ENCODE results near the gene SLX9. TPM values are rescaled to one million over a fixed set of nuclear protein-coding genes. Genes with fewer than 3 reads are reported as not detected.

SLX9 gene
- total and polyA plus RNA-seq, 2 donors (not counting 1 experiment from before 2014, with no cell fraction given) = 11.7 to 15.9 TPM

GRCh38 chr21:44957047-44957831 is 17.4 kb downstream of the SLX9 start:
- intact Hi-C loops (cut with micrococcal nuclease) = no loop called here
- H3K36me3 ChIP-seq (replicated peaks in 1 of 2; ENCODE audit: control extremely low read depth in 1 of 2, control insufficient read depth in 1 of 2, extremely low read depth in 1 of 2, insufficient read depth in 2 of 2, low read length in 1 of 2) = peaks cover 0 to 44% of the 10 kb centered on the region in 2 experiments
- Mint-ChIP-seq H3K4me3 (no peak overlapping the region), H3K27ac (no peak overlapping the region), H3K27me3 (no peaks in the 10 kb centered on the region), H3K9me3 (ENCODE audit: insufficient read depth) (no peaks in the 10 kb centered on the region), H3K4me1 (peaks cover 11% of the 10 kb centered on the region)
- DNase-seq = no peak
- peaks cover 68% of the 10 kb centered on the region for H4K20me1 ChIP-seq (ENCODE audit: control insufficient read depth, insufficient read depth, low read length, poor library complexity, severe bottlenecking)
- CTCF ChIA-PET = interaction anchor here (0.5 to 16.3 kb wide), 4 partner anchors 171 to 351 kb away, joined by 4 to 423 read pairs (median 34); no protein-coding TSS in a partner anchor
- H3K9ac ChIP-seq (ENCODE audit: low read length) = no peak overlapping the region
- H3K9me3 ChIP-seq (ENCODE audit: control extremely low read depth in 1 of 3, control insufficient read depth in 2 of 3, insufficient read depth in 1 of 3, low read length in 2 of 3) = no peaks in the 10 kb centered on the region
- H3K4me1 ChIP-seq (ENCODE audit: control insufficient read depth in 2 of 2, insufficient read depth in 2 of 2, low read length in 2 of 2) = peaks cover 8 to 10% of the 10 kb centered on the region in 2 donors
- no peak overlapping the region for H2AFZ ChIP-seq (ENCODE audit: insufficient read depth, low read depth, low read length, poor library complexity, severe bottlenecking)
- no peak overlapping the region for H3K4me2 ChIP-seq (replicated peaks; ENCODE audit: low read depth, low read length, poor library complexity, severe bottlenecking)
- H3K27ac ChIP-seq (ENCODE audit: low read length in 2 of 2) = no peak overlapping the region
- TF ChIP-seq EZH2 (IDR thresholded peaks at IDR 0.05; ENCODE audit: borderline replicate concordance, insufficient read depth, low read depth, low read length, poor library complexity, severe bottlenecking) = no peak
- ATAC-seq (ENCODE audit: low read depth) = no peak
- H3K27me3 ChIP-seq (replicated peaks in 1 of 4; ENCODE audit: control extremely low read depth in 1 of 4, control insufficient read depth in 3 of 4, insufficient read depth in 4 of 4, low read length in 3 of 4) = no peaks in the 10 kb centered on the region
- 91% methylated on average over 21 of the region's 22 CpGs for WGBS (ENCODE audit: insufficient coverage)
- H3K4me3 ChIP-seq (ENCODE audit: control extremely low read depth in 1 of 5, extremely low read depth in 1 of 5, insufficient read depth in 1 of 5, low read depth in 2 of 5, low read length in 4 of 5) = no peak overlapping the region
- POLR2A ChIA-PET = no interaction called here
- peaks cover 66% of the 10 kb centered on the region for H3K79me2 ChIP-seq (ENCODE audit: control insufficient read depth, insufficient read depth, low read length)

- POLR2A ChIA-PET = no interaction called here
- CTCF ChIA-PET = interaction anchor here (0.5 to 9.6 kb wide), 4 partner anchors 8 to 352 kb away, joined by 3 to 62 read pairs (median 4); no protein-coding TSS in a partner anchor
- peaks cover 65% of the 10 kb centered on the region for H3K79me2 ChIP-seq (ENCODE audit: control insufficient read depth, insufficient read depth, low read length)
Measured at GRCh38 chr21:44957901-44958451, 18.1 kb downstream of the SLX9 start.

More at GRCh38 chr21:44957901-44958451, 18.1 kb downstream of the SLX9 start:
- TF ChIP-seq EZH2 (IDR thresholded peaks at IDR 0.05; ENCODE audit: borderline replicate concordance, insufficient read depth, low read depth, low read length, poor library complexity, severe bottlenecking) = no peak
- Histone ChIP-seq H3K27ac (ENCODE audit: low read length in 2 of 2) (no peak overlapping the region), H2AFZ (ENCODE audit: insufficient read depth, low read depth, low read length, poor library complexity, severe bottlenecking) (no peak overlapping the region), H3K9me3 (ENCODE audit: control extremely low read depth in 1 of 3, control insufficient read depth in 2 of 3, insufficient read depth in 1 of 3, low read length in 2 of 3) (no peaks in the 10 kb centered on the region), H3K4me2 (replicated peaks; ENCODE audit: low read depth, low read length, poor library complexity, severe bottlenecking) (no peak overlapping the region), H3K4me1 (ENCODE audit: control insufficient read depth in 2 of 2, insufficient read depth in 2 of 2, low read length in 2 of 2) (peaks cover under 1 to 3% of the 10 kb centered on the region in 2 donors), H3K9ac (ENCODE audit: low read length) (no peak overlapping the region), H3K36me3 (replicated peaks in 1 of 2; ENCODE audit: control extremely low read depth in 1 of 2, control insufficient read depth in 1 of 2, extremely low read depth in 1 of 2, insufficient read depth in 2 of 2, low read length in 1 of 2) (peaks cover 0 to 44% of the 10 kb centered on the region in 2 experiments), H3K4me3 (ENCODE audit: control extremely low read depth in 1 of 5, extremely low read depth in 1 of 5, insufficient read depth in 1 of 5, low read depth in 2 of 5, low read length in 4 of 5) (no peak overlapping the region), H3K27me3 (replicated peaks in 1 of 4; ENCODE audit: control extremely low read depth in 1 of 4, control insufficient read depth in 3 of 4, insufficient read depth in 4 of 4, low read length in 3 of 4) (no peaks in the 10 kb centered on the region), H4K20me1 (ENCODE audit: control insufficient read depth, insufficient read depth, low read length, poor library complexity, severe bottlenecking) (peaks cover 62% of the 10 kb centered on the region)
- no peak for ATAC-seq (ENCODE audit: low read depth)
- no peaks in the 10 kb centered on the region for H3K27me3 Mint-ChIP-seq
- 93% methylated on average over 23 of the region's 26 CpGs for WGBS (ENCODE audit: insufficient coverage)
- H3K4me3 Mint-ChIP-seq = no peak overlapping the region
- intact Hi-C loops (cut with micrococcal nuclease) = no loop called here
- H3K9me3 Mint-ChIP-seq (ENCODE audit: insufficient read depth) = no peaks in the 10 kb centered on the region
- H3K27ac Mint-ChIP-seq = no peak overlapping the region
- H3K4me1 Mint-ChIP-seq = peaks cover 5% of the 10 kb centered on the region
- no peak for DNase-seq
